Measurements from ENCODE around the gene UTY.

DNA sequence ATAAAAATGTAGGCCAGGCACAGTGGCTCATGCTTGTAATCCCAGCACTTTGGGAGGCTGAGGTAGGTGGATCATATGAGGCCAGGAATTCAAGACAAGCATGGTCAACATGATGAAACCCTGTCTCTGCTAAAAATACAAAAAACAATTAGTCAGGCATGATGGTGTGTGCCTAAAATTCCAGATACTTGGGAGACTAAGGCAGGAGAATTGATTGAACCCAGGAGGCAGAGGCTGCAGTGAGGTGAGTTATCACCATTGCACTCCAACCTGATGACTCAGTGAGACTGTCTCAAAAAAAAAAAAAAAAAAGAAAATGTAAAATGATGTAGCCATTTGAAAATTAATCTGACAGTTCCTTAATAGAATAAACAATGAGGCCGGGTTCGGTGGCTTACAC, 171.9 kb downstream of the UTY start:
- TF ChIP-seq SUZ12 (IDR thresholded peaks at IDR 0.05; ENCODE audit: extremely low read depth, insufficient read depth, insufficient read length), result no peak
- TF ChIP-seq YY1 (IDR thresholded peaks at IDR 0.05; ENCODE audit: insufficient read depth, insufficient read length), result no peak
